Sigmoid colon (tissue), 4 donors: Measurements from ENCODE around the gene CFAP57.

Source experiments
- CTCF ChIP-seq, 4 experiments: fragments of 450-650 bp in 3 of 4; fragments of 200-600 bp in 1 of 4; IDR thresholded peaks; one replicate each; pipeline ENCODE4 v1.5.1; 2016 to 2019; ENCODE audit warnings: antibody characterized with exemption in 4 of 4, mild to moderate bottlenecking in 3 of 4, moderate library complexity in 2 of 4
- POLR2AphosphoS5 ChIP-seq, 4 donors: sonication (generic); formaldehyde crosslinking; IDR thresholded peaks; one replicate each; pipeline ENCODE4 v1.6.1; 2017; ENCODE audit warnings: antibody characterized with exemption in 4 of 4

- TF ChIP-seq CTCF (IDR thresholded peaks at IDR 0.05) (no peak), POLR2AphosphoS5 (IDR thresholded peaks at IDR 0.05) (no peak)
Observed at GRCh38 chr1:43302721-43303470, 130.8 kb downstream of the CFAP57 start.
